Tibial artery (tissue), 4 donors: ENCODE measurements around the gene AKAP8L.
A peak's percentile ranks its signal among the peaks of the same experiment; 100 is the strongest.

Source experiments
- DNase-seq, 2 donors: peaks; one replicate each; pipeline ENCODE4 v3.0.0-alpha.2; 2019
- H3K27ac ChIP-seq, 2 donors: fragments of 200-600 bp; sonication (generic) in 1 of 2; 1 replicate in 1 of 2; 2 replicates in 1 of 2; pipeline ENCODE4 v1.5.1; 2018 to 2019; ENCODE audit warnings: mild to moderate bottlenecking in 1 of 2
- H3K27me3 ChIP-seq, 2 donors: fragments of 200-600 bp; sonication (generic) in 1 of 2; one replicate each; pipeline versions ENCODE4 v1.5.1 to v1.6.0; 2016 to 2019
- H3K36me3 ChIP-seq, 3 donors: fragments of 200-600 bp; sonication (generic) in 2 of 3; one replicate each; pipeline ENCODE4 v1.5.1; 2016 to 2019; ENCODE audit warnings: mild to moderate bottlenecking in 2 of 3
- H3K4me1 ChIP-seq, 4 donors: fragments of 200-600 bp; sonication (generic) in 2 of 4; 1 replicate in 3 of 4; 2 replicates in 1 of 4; pipeline ENCODE4 v1.5.1; 2016 to 2019
- H3K4me3 ChIP-seq, 2 donors: fragments of 200-600 bp; sonication (generic) in 1 of 2; 1 replicate in 1 of 2; 2 replicates in 1 of 2; pipeline ENCODE4 v1.5.1; 2018 to 2019; ENCODE audit warnings: mild to moderate bottlenecking in 2 of 2
- H3K9me3 ChIP-seq, 3 donors: fragments of 200-600 bp; sonication (generic) in 1 of 3; one replicate each; pipeline ENCODE4 v1.5.1; 2016 to 2019
- CTCF ChIP-seq, 2 experiments: fragments of 200-600 bp in 1 of 2; fragments of 450-650 bp in 1 of 2; IDR thresholded peaks; one replicate each; pipeline ENCODE4 v1.5.1; 2017 to 2019; ENCODE audit warnings: antibody characterized with exemption in 2 of 2, mild to moderate bottlenecking in 1 of 2, moderate library complexity in 1 of 2
- intact Hi-C: fragments of 100-400 bp; cut with DNase I; formaldehyde crosslinking; loops from one replicate; pipeline ENCODE4 v1.15.0; 2023; ENCODE audit warnings: low total_unique reads

The AKAP8L gene

DNA sequence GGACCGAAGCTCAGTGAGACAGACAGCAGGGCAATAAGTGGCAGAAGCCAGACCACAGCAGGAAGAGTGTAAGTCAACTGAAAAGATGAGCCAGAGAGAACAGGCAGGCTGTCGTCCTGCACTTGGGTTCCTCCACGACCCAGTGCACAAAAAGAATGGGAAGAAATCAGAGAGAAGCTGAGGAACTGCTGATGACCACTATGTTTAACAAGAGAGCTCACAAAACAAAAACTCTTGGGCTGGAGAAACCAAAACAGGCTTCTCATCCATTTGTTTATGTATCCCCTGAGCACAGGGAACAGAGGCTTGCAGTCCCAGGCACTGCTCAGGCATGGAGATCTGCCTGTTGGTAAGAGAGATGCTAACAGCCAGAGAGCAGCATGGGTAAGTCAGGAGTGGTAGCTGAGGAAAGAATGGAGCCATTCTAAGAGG, 14.0 kb downstream of the AKAP8L start:
- no peak for TF ChIP-seq CTCF (IDR thresholded peaks at IDR 0.05)
- Histone ChIP-seq H3K27me3 (no peaks in the 10 kb centered on the region), H3K9me3 (no peaks in the 10 kb centered on the region), H3K4me3 (no peak overlapping the region), H3K36me3 (peaks cover 15 to 52% (median 41%) of the 10 kb centered on the region in 3 donors), H3K27ac (peak overlapping the region; percentile 69 to 71), H3K4me1 (peaks cover 7 to 79% (median 44%) of the 10 kb centered on the region in 4 donors)
- DNase-seq = peak in 1 of 2 donors; percentile 32
- intact Hi-C loops = loop anchor here (10.0 kb wide), 1 partner anchor 150 kb away; no protein-coding TSS in a partner anchor

DNA sequence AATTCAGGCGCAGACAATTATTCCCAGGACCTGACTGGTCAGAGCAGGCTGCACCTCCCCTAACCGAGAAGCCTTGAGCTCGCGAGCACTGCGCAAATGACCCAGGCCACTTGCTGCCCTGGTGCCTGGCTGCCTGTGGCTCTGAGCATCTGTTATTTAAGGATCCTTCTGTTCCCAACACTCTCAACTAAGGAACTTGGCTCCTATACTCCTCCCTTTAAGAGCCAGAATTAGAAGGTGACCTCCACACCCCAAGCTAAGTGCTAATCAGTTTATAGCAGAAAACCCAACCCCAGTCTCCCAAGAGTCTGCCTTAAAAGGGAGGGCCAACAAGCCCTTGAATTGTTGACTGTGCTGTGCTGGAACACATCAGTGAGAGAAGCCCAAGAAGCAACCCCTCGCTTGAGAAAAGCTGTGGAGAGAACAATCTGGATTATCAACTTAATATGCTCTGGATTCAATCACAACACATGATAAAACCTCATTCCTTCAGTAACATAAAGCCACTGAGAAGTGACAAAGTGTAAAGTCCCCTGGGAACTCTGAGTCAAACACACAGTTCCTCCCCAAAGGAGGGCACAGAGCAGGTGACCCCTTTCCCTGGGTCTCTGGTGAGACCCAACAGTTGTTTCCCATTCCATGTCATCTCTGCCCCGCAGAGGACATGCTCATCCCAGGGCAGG, 14.6 kb downstream of the AKAP8L start:
- DNase-seq = peak in 1 of 2 donors; percentile 67
- Histone ChIP-seq H3K4me3 (no peak overlapping the region), H3K27ac (peak overlapping the region; percentile 69 to 71), H3K27me3 (no peaks in the 10 kb centered on the region), H3K9me3 (no peaks in the 10 kb centered on the region), H3K4me1 (peaks cover 7 to 73% (median 42%) of the 10 kb centered on the region in 4 donors), H3K36me3 (peaks cover 21 to 52% (median 42%) of the 10 kb centered on the region in 3 donors)
- no peak for TF ChIP-seq CTCF (IDR thresholded peaks at IDR 0.05)
- intact Hi-C loops = loop anchor here (10.0 kb wide), 1 partner anchor 151 kb away; no protein-coding TSS in a partner anchor

DNA sequence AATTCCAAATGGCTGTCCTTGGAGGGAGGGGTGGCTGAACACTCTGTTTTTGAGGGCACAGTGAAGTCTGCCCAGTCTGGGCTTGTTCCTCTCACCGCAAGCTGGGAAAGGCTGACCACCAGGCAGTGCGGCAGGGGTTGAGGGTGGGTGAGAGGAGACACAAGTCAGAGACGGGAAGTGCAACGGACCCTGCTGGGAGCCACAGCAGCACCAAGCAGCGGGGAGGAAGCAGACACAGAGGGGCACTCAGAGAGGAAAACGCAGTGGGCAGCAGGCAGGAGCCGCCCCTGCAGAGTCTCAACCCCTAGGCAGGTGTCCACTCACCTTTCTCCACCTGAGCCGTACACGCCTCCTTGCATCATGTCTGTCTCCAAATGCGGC, 15.6 kb downstream of the AKAP8L start:
- intact Hi-C loops = loop anchor here (10.0 kb wide), 1 partner anchor 152 kb away; no protein-coding TSS in a partner anchor
- peak in 1 of 2 donors; percentile 61 for DNase-seq
- no peaks in the 10 kb centered on the region for H3K9me3 ChIP-seq
- no peak overlapping the region for H3K4me3 ChIP-seq
- H3K27me3 ChIP-seq = no peaks in the 10 kb centered on the region
- H3K4me1 ChIP-seq = peaks cover 7 to 65% (median 42%) of the 10 kb centered on the region in 4 donors
- peak overlapping the region; percentile 69 to 71 for H3K27ac ChIP-seq
- TF ChIP-seq CTCF (IDR thresholded peaks at IDR 0.05) = no peak
- peaks cover 32 to 60% (median 53%) of the 10 kb centered on the region in 3 donors for H3K36me3 ChIP-seq

DNA sequence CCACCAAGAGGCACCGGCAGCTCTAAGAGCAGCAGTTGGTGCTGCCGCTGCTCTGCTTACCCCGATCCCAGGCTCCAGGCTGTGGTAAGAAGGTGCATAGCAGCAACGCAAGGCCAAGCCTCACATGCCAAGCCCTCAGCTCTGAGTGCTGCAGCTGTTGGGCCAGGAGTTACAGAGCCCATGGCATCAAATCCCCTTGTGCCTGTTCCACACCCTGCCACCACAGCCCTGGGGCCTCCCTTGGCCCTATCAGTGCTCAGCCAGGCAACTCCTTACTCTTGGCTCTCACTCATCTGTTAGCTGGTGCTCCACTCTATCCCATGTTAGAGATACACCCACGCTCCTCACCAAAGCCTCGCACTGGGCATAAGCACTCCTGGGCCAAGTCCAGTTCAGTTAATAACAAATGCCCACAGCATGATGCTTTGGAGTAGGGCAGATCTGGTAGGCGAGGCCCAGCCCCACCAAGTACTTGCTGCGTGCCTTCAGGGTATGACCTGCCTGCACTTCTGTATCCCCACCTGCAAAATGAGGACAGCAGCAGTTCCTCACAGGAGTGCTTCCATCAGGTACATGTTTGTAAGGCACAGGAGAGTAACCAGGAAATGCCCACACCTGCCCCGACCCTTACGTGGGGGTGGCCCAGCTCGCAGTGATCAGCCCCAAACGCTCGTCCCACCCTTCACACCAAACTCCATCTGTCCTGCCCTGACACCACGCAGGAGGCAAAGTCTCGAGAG, 16.2 kb downstream of the AKAP8L start:
- H3K36me3 ChIP-seq = peaks cover 37 to 62% (median 59%) of the 10 kb centered on the region in 3 donors
- TF ChIP-seq CTCF (IDR thresholded peaks at IDR 0.05) = no peak
- H3K27me3 ChIP-seq = no peaks in the 10 kb centered on the region
- peak in 1 of 2 donors; percentile 54 for DNase-seq
- intact Hi-C loops = loop anchor here (10.0 kb wide), 1 partner anchor 152 kb away; no protein-coding TSS in a partner anchor
- H3K9me3 ChIP-seq = no peaks in the 10 kb centered on the region
- H3K4me1 ChIP-seq = peaks cover 7 to 60% (median 40%) of the 10 kb centered on the region in 4 donors
- H3K4me3 ChIP-seq = no peak overlapping the region
- H3K27ac ChIP-seq = peak overlapping the region; percentile 69 to 71

- peak in 1 of 2 donors; percentile 57 for DNase-seq
- H3K27ac ChIP-seq = no peak overlapping the region
- intact Hi-C loops = loop anchor here (10.0 kb wide), 1 partner anchor 153 kb away; no protein-coding TSS in a partner anchor
- H3K27me3 ChIP-seq = no peaks in the 10 kb centered on the region
- H3K9me3 ChIP-seq = no peaks in the 10 kb centered on the region
- H3K36me3 ChIP-seq = peaks cover 49 to 74% (median 71%) of the 10 kb centered on the region in 3 donors
- no peak for TF ChIP-seq CTCF (IDR thresholded peaks at IDR 0.05)
- H3K4me1 ChIP-seq = peaks cover 7 to 52% (median 36%) of the 10 kb centered on the region in 4 donors
- H3K4me3 ChIP-seq = no peak overlapping the region
Measured at GRCh38 chr19:15401397-15401710, 17.4 kb downstream of the AKAP8L start.
